ENCODE results near the gene ADAP1.

Gene ADAP1

GRCh38 chr7:882336-883035 lies 72.0 kb downstream of the ADAP1 start:
- Histone ChIP-seq H3K4me1 (ENCODE audit: control insufficient read depth in 1 of 2, insufficient read depth in 1 of 2, low read depth in 1 of 2, low read length in 1 of 2) (peaks cover 7 to 16% of the 10 kb centered on the region in 2 experiments), H3K27ac (no peak overlapping the region), H3K27me3 (no peaks in the 10 kb centered on the region), H3K36me3 (peaks cover 24% of the 10 kb centered on the region), H3K4me3 (ENCODE audit: low read depth in 1 of 2, low read length in 1 of 2) (no peak overlapping the region), H3K9me3 (no peaks in the 10 kb centered on the region)
- TF ChIP-seq CTCF (IDR thresholded peaks at IDR 0.05): no peak

- Histone ChIP-seq H3K27ac (no peak overlapping the region), H3K4me3 (ENCODE audit: low read depth in 1 of 2, low read length in 1 of 2) (no peak overlapping the region), H3K36me3 (peaks cover 15% of the 10 kb centered on the region), H3K4me1 (ENCODE audit: control insufficient read depth in 1 of 2, insufficient read depth in 1 of 2, low read depth in 1 of 2, low read length in 1 of 2) (peaks cover 7 to 17% of the 10 kb centered on the region in 2 experiments), H3K9me3 (no peaks in the 10 kb centered on the region), H3K27me3 (no peaks in the 10 kb centered on the region)
- TF ChIP-seq CTCF (IDR thresholded peaks at IDR 0.05): no peak
Measured at GRCh38 chr7:881441-882234, 72.8 kb downstream of the ADAP1 start.

- Histone ChIP-seq H3K36me3 (peaks cover 8% of the 10 kb centered on the region), H3K4me3 (ENCODE audit: low read depth in 1 of 2, low read length in 1 of 2) (no peak overlapping the region), H3K27me3 (no peaks in the 10 kb centered on the region), H3K27ac (no peak overlapping the region), H3K9me3 (no peaks in the 10 kb centered on the region), H3K4me1 (ENCODE audit: control insufficient read depth in 1 of 2, insufficient read depth in 1 of 2, low read depth in 1 of 2, low read length in 1 of 2) (peaks cover 9 to 21% of the 10 kb centered on the region in 2 experiments)
- TF ChIP-seq CTCF (IDR thresholded peaks at IDR 0.05): no peak
Measured at GRCh38 chr7:880450-880849, 74.0 kb downstream of the ADAP1 start.

GRCh38 chr7:879706-880105 lies 74.8 kb downstream of the ADAP1 start:
- Histone ChIP-seq H3K9me3 (no peaks in the 10 kb centered on the region), H3K4me1 (ENCODE audit: control insufficient read depth in 1 of 2, insufficient read depth in 1 of 2, low read depth in 1 of 2, low read length in 1 of 2) (peaks cover 9 to 21% of the 10 kb centered on the region in 2 experiments), H3K36me3 (peaks cover 8% of the 10 kb centered on the region), H3K27ac (no peak overlapping the region), H3K4me3 (ENCODE audit: low read depth in 1 of 2, low read length in 1 of 2) (no peak overlapping the region), H3K27me3 (no peaks in the 10 kb centered on the region)
- TF ChIP-seq CTCF (IDR thresholded peaks at IDR 0.05): no peak

- Histone ChIP-seq H3K4me3 (ENCODE audit: low read depth in 1 of 2, low read length in 1 of 2) (no peak overlapping the region), H3K27ac (no peak overlapping the region), H3K9me3 (no peaks in the 10 kb centered on the region), H3K36me3 (peaks cover 8% of the 10 kb centered on the region), H3K27me3 (no peaks in the 10 kb centered on the region), H3K4me1 (ENCODE audit: control insufficient read depth in 1 of 2, insufficient read depth in 1 of 2, low read depth in 1 of 2, low read length in 1 of 2) (peaks cover 9 to 21% of the 10 kb centered on the region in 2 experiments)
- no peak for TF ChIP-seq CTCF (IDR thresholded peaks at IDR 0.05)
Measured at GRCh38 chr7:879093-879492, 75.4 kb downstream of the ADAP1 start.
